OCI-LY7 (cell line): Measurements from ENCODE around the gene STYK1. TPM values are rescaled to one million over a fixed set of nuclear protein-coding genes. Genes with fewer than 3 reads are reported as not detected.

Source experiments
- BruUV-seq: library from RNA; stranded (reverse); fragments of 400-500 nt; replicated peaks from 2 replicates; lab custom pipeline; 2021; lab: Mats Ljungman, UMichigan
- CTCF ChIA-PET: fragments of 300-600 bp; sonication (Branson Sonifier 250); formaldehyde crosslinking; loops from one replicate; lab custom pipeline; 2022; ENCODE audit warnings: antibody characterized with exemption; ENCODE audit not compliant: unreplicated experiment; lab: Charles Lee
- POLR2A ChIA-PET: fragments of 300-600 bp; sonication (Branson Sonifier 250); formaldehyde crosslinking; loops from one replicate; lab custom pipeline; 2022; ENCODE audit warnings: antibody characterized with exemption; lab: Charles Lee
- DNase-seq: peaks from one replicate; pipeline ENCODE4 v3.0.0-alpha.2; 2015; ENCODE audit warnings: low spot score
- H2AFZ ChIP-seq: fragments of 200-600 bp; sonication (generic), shearing (Covaris generic); 2 replicates; pipeline ENCODE4 v1.6.1; 2014; ENCODE audit warnings: mild to moderate bottlenecking, antibody characterized with exemption, low read length, moderate library complexity
- H3K27ac ChIP-seq: fragments of 200-600 bp; sonication (generic); 2 replicates; pipeline ENCODE4 v1.5.1; 2014; ENCODE audit warnings: mixed run types, low read depth, mild to moderate bottlenecking, moderate library complexity, low read length, inconsistent platforms; ENCODE audit not compliant: poor library complexity, severe bottlenecking
- H3K36me3 ChIP-seq: fragments of 200-600 bp; sonication (generic); 2 replicates; pipeline ENCODE4 v1.6.1; 2014; ENCODE audit warnings: mild to moderate bottlenecking, antibody characterized with exemption, low read length, moderate library complexity, mixed read lengths; ENCODE audit not compliant: insufficient read depth
- H3K4me1 ChIP-seq: fragments of 200-600 bp; sonication (generic); 2 replicates; pipeline ENCODE4 v1.5.1; 2014; ENCODE audit warnings: mild to moderate bottlenecking, low read length; ENCODE audit not compliant: insufficient read depth, poor library complexity, severe bottlenecking
- H3K4me2 ChIP-seq: fragments of 200-600 bp; sonication (generic); 2 replicates; pipeline ENCODE4 v1.6.1; 2014; ENCODE audit warnings: mild to moderate bottlenecking, low read length
- H3K4me3 ChIP-seq: fragments of 200-600 bp; sonication (generic); 2 replicates; pipeline ENCODE4 v1.5.1; 2014; ENCODE audit warnings: mild to moderate bottlenecking, low read depth, low read length; ENCODE audit not compliant: poor library complexity, severe bottlenecking
- H3K79me2 ChIP-seq: fragments of 200-600 bp; sonication (generic); 2 replicates; pipeline ENCODE4 v1.6.1; 2016; ENCODE audit warnings: low read depth, mild to moderate bottlenecking, low read length, moderate library complexity, mixed read lengths; ENCODE audit not compliant: insufficient read depth
- H3K9me2 ChIP-seq: fragments of 200-600 bp; sonication (generic); 2 replicates; pipeline ENCODE4 v1.6.1; 2016; ENCODE audit warnings: mild to moderate bottlenecking, low read length, mixed read lengths; ENCODE audit not compliant: insufficient read depth
- H3K9me3 ChIP-seq: fragments of 200-600 bp; sonication (generic); 2 replicates; pipeline ENCODE4 v1.6.1; 2014; ENCODE audit warnings: mild to moderate bottlenecking, mixed run types, low read length, mixed read lengths
- H4K20me1 ChIP-seq: fragments of 200-600 bp; sonication (generic); 2 replicates; pipeline ENCODE4 v1.6.1; 2014; ENCODE audit warnings: mild to moderate bottlenecking, antibody characterized with exemption, low read length, moderate library complexity, mixed read lengths; ENCODE audit not compliant: insufficient read depth
- CTCF ChIP-seq: fragments of 200-600 bp; sonication (generic); conservative IDR thresholded peaks from 2 replicates; pipeline ENCODE4 v1.5.1; 2014; ENCODE audit warnings: mild to moderate bottlenecking, antibody characterized with exemption, low read length, moderate library complexity, mixed read lengths
- EZH2phosphoT487 ChIP-seq: fragments of 200-600 bp; sonication (generic); IDR thresholded peaks from 2 replicates; pipeline ENCODE4 v1.6.1; 2018; ENCODE audit warnings: low read depth, borderline replicate concordance, mild to moderate bottlenecking, mixed run types, antibody characterized with exemption, low read length, moderate library complexity, mixed read lengths
- intact Hi-C: fragments of 100-400 bp; cut with micrococcal nuclease; formaldehyde crosslinking; loops from one replicate; pipeline ENCODE4 v1.10.0; 2022; ENCODE audit not compliant: unreplicated experiment
- total RNA-seq, 2 experiments: library from RNA; depleted of rRNA in 1 of 2; stranded (reverse); fragments of >200 nt in 1 of 2; shearing (Covaris generic) in 1 of 2; gene quantifications; 2 replicates each; pipeline ENCODE4 v1.2.3, GENCODE V29; 2014 to 2022

Gene STYK1
- total RNA-seq, 2 experiments from 2014 or later, result not detected

GRCh38 chr12:10610188-10610587 lies 63.7 kb downstream of the STYK1 start:
- intact Hi-C loops, result loop anchor here (5.0 kb wide), 1 partner anchor 248 kb away; no protein-coding TSS in a partner anchor
- Histone ChIP-seq H3K4me2 (no peak overlapping the region), H3K9me2 (no peaks in the 10 kb centered on the region), H3K79me2 (peaks cover 46% of the 10 kb centered on the region), H3K9me3 (no peaks in the 10 kb centered on the region), H3K27ac (no peak overlapping the region), H4K20me1 (no peaks in the 10 kb centered on the region), H3K4me3 (no peak overlapping the region), H2AFZ (no peak overlapping the region), H3K4me1 (peaks cover 29% of the 10 kb centered on the region), H3K36me3 (peaks cover 62% of the 10 kb centered on the region)
- DNase-seq, result no peak
- TF ChIP-seq CTCF, result no peak
- TF ChIP-seq EZH2phosphoT487, result no peak
- POLR2A ChIA-PET, result interaction anchor here (0.6 to 0.7 kb wide), 3 partner anchors 123 to 985 kb away, joined by 3 to 4 read pairs (median 3); no protein-coding TSS in a partner anchor
- CTCF ChIA-PET, result no interaction called here
- BruUV-seq, result no TSS peak

- no peaks in the 10 kb centered on the region for H3K9me3 ChIP-seq
- H3K4me2 ChIP-seq, result no peak overlapping the region
- intact Hi-C loops, result no loop called here
- ChIA-PET CTCF (no interaction called here), POLR2A (interaction anchor here (0.9 kb wide), 1 partner anchor 35 kb away, joined by 3 read pairs; no protein-coding TSS in a partner anchor)
- TF ChIP-seq EZH2phosphoT487 (no peak), CTCF (peak; percentile 68)
- H3K27ac ChIP-seq, result no peak overlapping the region
- peaks cover 30% of the 10 kb centered on the region for H3K4me1 ChIP-seq
- no TSS peak for BruUV-seq
- peaks cover 82% of the 10 kb centered on the region for H3K36me3 ChIP-seq
- DNase-seq, result peak; percentile 21
- no peak overlapping the region for H2AFZ ChIP-seq
- no peaks in the 10 kb centered on the region for H3K9me2 ChIP-seq
- H3K4me3 ChIP-seq, result no peak overlapping the region
- H4K20me1 ChIP-seq, result no peaks in the 10 kb centered on the region
- peaks cover 39% of the 10 kb centered on the region for H3K79me2 ChIP-seq
Observed at GRCh38 chr12:10607885-10608458, 65.9 kb downstream of the STYK1 start.

- no peak overlapping the region for H3K27ac ChIP-seq
- intact Hi-C loops, result no loop called here
- no peak for DNase-seq
Observed at GRCh38 chr12:10601860-10602259, 72.0 kb downstream of the STYK1 start.

More at GRCh38 chr12:10601860-10602259, 72.0 kb downstream of the STYK1 start:
- Histone ChIP-seq H3K4me2 (no peak overlapping the region), H3K4me1 (peaks cover 9% of the 10 kb centered on the region), H3K79me2 (no peaks in the 10 kb centered on the region), H3K36me3 (peaks cover 56% of the 10 kb centered on the region), H3K9me2 (no peaks in the 10 kb centered on the region), H3K9me3 (no peaks in the 10 kb centered on the region), H2AFZ (no peak overlapping the region), H3K4me3 (no peak overlapping the region), H4K20me1 (no peaks in the 10 kb centered on the region)
- CTCF ChIA-PET, result no interaction called here
- no peak for TF ChIP-seq CTCF
- no peak for TF ChIP-seq EZH2phosphoT487
- no TSS peak for BruUV-seq
- POLR2A ChIA-PET, result no interaction called here
